GM18498 (cell line): Measurements from ENCODE around the gene PFKM.

Experiments used
- ATAC-seq: cut with Tn5 transposase; IDR thresholded peaks from one replicate; pipeline ENCODE4 v1.9.1; 2021; ENCODE audit warnings: mild to moderate bottlenecking, moderate library complexity; ENCODE audit not compliant: unreplicated experiment

The PFKM gene

GRCh38 chr12:48156652-48157017 is 37.5 kb downstream of the PFKM start:
- ATAC-seq, result no peak

GRCh38 chr12:48157018-48157888 is 38.1 kb downstream of the PFKM start, which contains the start of gene ASB8:
Gene ASB8, minus strand, starts transcription at chr12:48157515. Its CDS starts 4,019 bp downstream, at chr12:48153496.
- peak; percentile 93 for ATAC-seq

- ATAC-seq, result no peak
These were observed 38.8 kb downstream of the PFKM start for GRCh38 chr12:48157889-48158370.

- ATAC-seq, result no peak
These were observed 40.9 kb downstream of the PFKM start for GRCh38 chr12:48160046-48160445.

GRCh38 chr12:48160807-48161206 is 41.6 kb downstream of the PFKM start:
- ATAC-seq, result no peak

- no peak for ATAC-seq
These were observed 44.1 kb downstream of the PFKM start for GRCh38 chr12:48163150-48163747.

GRCh38 chr12:48164451-48164850 is 45.3 kb downstream of the PFKM start:
- no peak for ATAC-seq

- peak; percentile 48 for ATAC-seq
These were observed 46.2 kb downstream of the PFKM start for GRCh38 chr12:48165089-48165981.

- ATAC-seq, result no peak
These were observed 49.8 kb downstream of the PFKM start for GRCh38 chr12:48169011-48169410.

- no peak for ATAC-seq
These were observed 56.7 kb downstream of the PFKM start for GRCh38 chr12:48175613-48176416.

- ATAC-seq, result no peak
These were observed 57.2 kb downstream of the PFKM start for GRCh38 chr12:48176417-48176751.

GRCh38 chr12:48177982-48178381 is 58.8 kb downstream of the PFKM start:
- no peak for ATAC-seq

- no peak for ATAC-seq
These were observed 60.3 kb downstream of the PFKM start for GRCh38 chr12:48179466-48179865.

GRCh38 chr12:48180424-48180823 is 61.3 kb downstream of the PFKM start:
- ATAC-seq, result no peak

- no peak for ATAC-seq
These were observed 61.8 kb downstream of the PFKM start for GRCh38 chr12:48180857-48181495.

GRCh38 chr12:48182631-48183030 is 63.5 kb downstream of the PFKM start:
- peak; percentile 3 for ATAC-seq

- peak; percentile 81 for ATAC-seq
These were observed 64.1 kb downstream of the PFKM start, which contains the start of gene CCDC184 for GRCh38 chr12:48183091-48183875. Gene CCDC184, plus strand, starts transcription at chr12:48183644. Its CDS starts 479 bp downstream, at chr12:48184123.

GRCh38 chr12:48183876-48184548 is 64.8 kb downstream of the PFKM start:
- ATAC-seq, result peak; percentile 21

GRCh38 chr12:48184549-48184922 is 65.4 kb downstream of the PFKM start:
- no peak for ATAC-seq
